Kidney (tissue), 14 donors: Measurements from ENCODE around the gene TNS3. TPM values are rescaled to one million over a fixed set of nuclear protein-coding genes. Genes with fewer than 3 reads are reported as not detected.

Source experiments
- DNase-seq, 5 donors: peaks; one replicate each; pipeline ENCODE4 v3.0.0-alpha.2; 2013 to 2020
- FAIRE-seq: peaks from 2 replicates; lab custom pipeline; 2012; peaks lifted over from hg19 to GRCh38; lab: Jason Lieb, UNC
- H3K27ac ChIP-seq, 2 donors: one replicate each; pipeline ENCODE4 v1.7.0; 2013; ENCODE audit warnings: low read depth in 2 of 2, low read length in 2 of 2, inconsistent platforms in 1 of 2
- H3K27me3 ChIP-seq: one replicate; pipeline ENCODE4 v1.7.1; 2013; ENCODE audit warnings: low read length, inconsistent platforms; ENCODE audit not compliant: control insufficient read depth, insufficient read depth
- H3K36me3 ChIP-seq, 3 donors: one replicate each; pipeline versions ENCODE4 v1.7.0 to v1.7.1; 2013; ENCODE audit warnings: low read length in 3 of 3, control low read depth in 1 of 3, inconsistent platforms in 1 of 3; ENCODE audit not compliant: insufficient read depth in 3 of 3, control insufficient read depth in 2 of 3
- H3K4me1 ChIP-seq, 3 donors: one replicate each; pipeline versions ENCODE4 v1.7.0 to v1.7.1; 2013; ENCODE audit warnings: low read length in 3 of 3, inconsistent platforms in 1 of 3, low read depth in 1 of 3; ENCODE audit not compliant: control insufficient read depth in 2 of 3, insufficient read depth in 2 of 3
- H3K4me3 ChIP-seq, 3 donors: one replicate each; pipeline versions ENCODE4 v1.7.0 to v1.8.1; 2013; ENCODE audit warnings: low read length in 3 of 3, control low read depth in 1 of 3, inconsistent platforms in 1 of 3
- H3K9ac ChIP-seq, 3 donors: one replicate each; pipeline versions ENCODE4 v1.7.0 to v1.7.1; 2013; ENCODE audit warnings: low read length in 3 of 3, control low read depth in 1 of 3, inconsistent platforms in 1 of 3
- H3K9me3 ChIP-seq, 3 donors: one replicate each; pipeline versions ENCODE4 v1.7.0 to v1.7.1; 2013; ENCODE audit warnings: low read length in 3 of 3, control low read depth in 1 of 3, inconsistent platforms in 1 of 3; ENCODE audit not compliant: control insufficient read depth in 2 of 3, insufficient read depth in 1 of 3
- intact Hi-C: fragments of 100-400 bp; cut with DNase I; formaldehyde crosslinking; loops from one replicate; pipeline ENCODE4 v1.11.1; 2022
- polyA plus RNA-seq: library from polyadenylated mRNA; stranded (reverse); fragments of 350-450 nt; fragmentation: Illumina TruSeq; extraction: RNeasy Lipid Tissue Mini Kit (QIAGEN cat#74804); gene quantifications from one replicate; pipeline ENCODE4 v1.2.3, GENCODE V29; 2014; ENCODE audit warnings: low read depth, low replicate concordance; ENCODE audit not compliant: insufficient read depth
- total RNA-seq: library from RNA; stranded (reverse); fragmentation: NEBNext Ultra II Directional; extraction: Animal tissue kit (Norgen Biotek cat#: 25700); gene quantifications from one replicate; pipeline ENCODE4 v1.2.1, GENCODE V29; 2021
- TF ChIP-seq, protein P1 (sequence below): IDR thresholded peaks from 3 replicates; pipeline ENCODE4 v1.5.1; 2012; ENCODE audit warnings: mild to moderate bottlenecking, moderate library complexity, borderline replicate concordance; ENCODE audit not compliant: insufficient read depth; ENCODE audit errors: extremely low read depth
- donor health status: control.
- donor health status: control.
- donor health status: control.
- donor health status: control.
- donor health status: control.
- donor health status: DM: yes; HTN: yes; CAD: no.
- donor health status: Normal renal cell carcinoma (clear cell type).

TNS3 gene
- total and polyA plus RNA-seq, 2 donors from 2014 or later = 38.4 to 198 TPM

DNA sequence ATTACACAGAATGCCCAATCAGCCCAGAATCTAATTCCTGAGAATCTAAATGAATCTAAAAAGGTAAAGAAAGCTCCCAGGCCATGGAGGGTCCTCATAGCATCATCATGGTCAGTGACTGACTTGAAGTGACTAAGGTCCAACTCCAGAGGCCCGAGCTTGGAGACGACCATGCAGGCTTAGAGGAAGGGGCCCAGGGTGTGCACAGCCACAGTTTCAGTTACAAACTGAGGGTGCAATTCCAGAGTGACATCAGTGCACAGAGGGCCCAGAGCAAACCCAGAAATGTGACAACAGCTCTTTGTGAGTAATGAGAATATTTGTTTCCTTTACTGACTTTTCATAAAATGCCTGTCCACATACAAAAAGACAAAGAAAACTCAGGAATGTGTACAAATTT, 170.0 kb downstream of the TNS3 start:
- no peak overlapping the region for H3K9ac ChIP-seq
- no peak overlapping the region for H3K27ac ChIP-seq
- no peaks in the 10 kb centered on the region for H3K9me3 ChIP-seq
- TF ChIP-seq, protein P1, sequence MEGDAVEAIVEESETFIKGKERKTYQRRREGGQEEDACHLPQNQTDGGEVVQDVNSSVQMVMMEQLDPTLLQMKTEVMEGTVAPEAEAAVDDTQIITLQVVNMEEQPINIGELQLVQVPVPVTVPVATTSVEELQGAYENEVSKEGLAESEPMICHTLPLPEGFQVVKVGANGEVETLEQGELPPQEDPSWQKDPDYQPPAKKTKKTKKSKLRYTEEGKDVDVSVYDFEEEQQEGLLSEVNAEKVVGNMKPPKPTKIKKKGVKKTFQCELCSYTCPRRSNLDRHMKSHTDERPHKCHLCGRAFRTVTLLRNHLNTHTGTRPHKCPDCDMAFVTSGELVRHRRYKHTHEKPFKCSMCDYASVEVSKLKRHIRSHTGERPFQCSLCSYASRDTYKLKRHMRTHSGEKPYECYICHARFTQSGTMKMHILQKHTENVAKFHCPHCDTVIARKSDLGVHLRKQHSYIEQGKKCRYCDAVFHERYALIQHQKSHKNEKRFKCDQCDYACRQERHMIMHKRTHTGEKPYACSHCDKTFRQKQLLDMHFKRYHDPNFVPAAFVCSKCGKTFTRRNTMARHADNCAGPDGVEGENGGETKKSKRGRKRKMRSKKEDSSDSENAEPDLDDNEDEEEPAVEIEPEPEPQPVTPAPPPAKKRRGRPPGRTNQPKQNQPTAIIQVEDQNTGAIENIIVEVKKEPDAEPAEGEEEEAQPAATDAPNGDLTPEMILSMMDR = no peak
- H3K4me3 ChIP-seq = no peak overlapping the region
- no peak for FAIRE-seq
- no peaks in the 10 kb centered on the region for H3K27me3 ChIP-seq
- H3K36me3 ChIP-seq = peaks cover 10 to 53% (median 31%) of the 10 kb centered on the region in 3 donors
- intact Hi-C loops = no loop called here
- DNase-seq = no peak
- H3K4me1 ChIP-seq = peaks cover 0 to 30% (median 19%) of the 10 kb centered on the region in 3 donors

DNA sequence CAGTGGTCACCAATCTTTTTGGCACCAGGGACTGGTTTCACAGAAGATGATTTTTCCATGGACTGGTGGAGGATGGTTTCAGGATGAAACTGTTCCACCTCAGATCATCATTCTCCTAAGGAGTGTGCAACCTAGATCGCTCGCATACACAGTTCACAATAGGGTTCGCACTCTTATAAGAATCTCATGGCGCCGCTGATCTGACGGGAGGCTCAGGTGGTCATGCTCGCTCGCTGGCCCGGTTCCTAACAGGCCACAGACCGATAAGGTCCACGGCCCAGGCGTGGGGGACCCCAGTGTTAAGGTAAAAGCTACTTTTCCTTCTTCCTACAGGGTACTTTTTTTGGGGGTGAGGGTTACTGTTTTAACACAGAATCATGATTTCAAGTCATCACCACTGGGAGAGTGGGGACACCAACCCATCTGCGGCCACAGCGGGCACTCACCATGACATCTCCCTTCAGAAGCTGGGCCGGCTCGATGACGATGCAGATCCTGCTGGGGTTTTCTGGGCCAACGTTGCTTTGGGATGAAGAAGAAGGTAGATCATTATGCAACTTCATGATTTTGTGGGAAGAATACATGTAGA, 170.5 kb downstream of the TNS3 start:
- Histone ChIP-seq H3K9me3 (no peaks in the 10 kb centered on the region), H3K4me1 (peaks cover 0 to 30% (median 24%) of the 10 kb centered on the region in 3 donors), H3K4me3 (no peak overlapping the region), H3K36me3 (peaks cover 7 to 53% (median 31%) of the 10 kb centered on the region in 3 donors), H3K27ac (no peak overlapping the region), H3K9ac (no peak overlapping the region), H3K27me3 (no peaks in the 10 kb centered on the region)
- intact Hi-C loops = no loop called here
- TF ChIP-seq, protein P1 = no peak
- FAIRE-seq = no peak
- no peak for DNase-seq

DNA sequence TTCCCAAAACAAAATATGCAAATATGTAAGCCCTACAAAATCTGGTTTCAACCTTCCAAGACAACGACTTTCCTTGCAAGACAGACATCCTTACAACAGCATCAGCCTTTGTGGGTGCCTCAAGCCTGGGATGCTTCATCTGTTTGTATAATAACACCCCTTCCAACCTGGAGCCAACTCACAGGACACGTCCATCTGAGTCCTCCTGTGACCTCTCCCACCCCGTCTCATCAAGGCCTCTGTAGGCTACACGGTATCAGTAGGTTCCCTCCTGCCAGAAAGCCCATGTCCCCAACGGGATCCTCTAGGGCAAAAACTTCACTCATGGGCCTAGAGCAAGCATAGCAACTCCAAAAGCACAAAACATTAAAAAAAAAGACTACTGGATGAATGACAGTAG, 173.2 kb downstream of the TNS3 start:
- H3K9me3 ChIP-seq = no peaks in the 10 kb centered on the region
- TF ChIP-seq, protein P1 = no peak
- H3K27ac ChIP-seq = peak overlapping the region in 1 of 2 donors; percentile 45
- peaks cover 0 to 35% (median 23%) of the 10 kb centered on the region in 3 donors for H3K4me1 ChIP-seq
- intact Hi-C loops = no loop called here
- FAIRE-seq (no peak), DNase-seq (no peak)
- H3K36me3 ChIP-seq = peaks cover 4 to 36% (median 18%) of the 10 kb centered on the region in 3 donors
- H3K9ac ChIP-seq = no peak overlapping the region
- H3K27me3 ChIP-seq = no peaks in the 10 kb centered on the region
- H3K4me3 ChIP-seq = no peak overlapping the region
